Smooth muscle cell (in vitro differentiated cells): ENCODE data around the gene SORCS2. TPM values are rescaled to one million over a fixed set of nuclear protein-coding genes. Genes with fewer than 3 reads are reported as not detected.

ENCODE experiments used
- DNase-seq: peaks from one replicate; lab custom pipeline; 2025; ENCODE audit not compliant: unreplicated experiment; lab: John Stamatoyannopoulos, UW
- H2AFZ ChIP-seq: fragments of 200-600 bp; sonication (generic); 2 replicates; pipeline ENCODE4 v1.6.0; 2016; ENCODE audit warnings: antibody characterized with exemption, low read depth, mild to moderate bottlenecking
- H3F3A ChIP-seq: fragments of 200-600 bp; sonication (generic); 2 replicates; pipeline ENCODE4 v1.6.0; 2017; ENCODE audit warnings: antibody characterized with exemption, low read depth
- H3K27ac ChIP-seq: fragments of 200-600 bp; sonication (generic); 2 replicates; pipeline ENCODE4 v1.5.1; 2016; ENCODE audit warnings: low read depth, mild to moderate bottlenecking
- H3K27me3 ChIP-seq: fragments of 200-600 bp; sonication (generic); 2 replicates; pipeline ENCODE4 v1.6.1; 2016; ENCODE audit warnings: low read depth, mild to moderate bottlenecking
- H3K36me3 ChIP-seq: fragments of 200-600 bp; sonication (generic); 2 replicates; pipeline ENCODE4 v1.5.1; 2016; ENCODE audit warnings: low read depth
- H3K4me1 ChIP-seq: fragments of 200-600 bp; sonication (generic); 2 replicates; pipeline ENCODE4 v1.5.1; 2016; ENCODE audit warnings: low read depth
- H3K4me2 ChIP-seq: fragments of 200-600 bp; sonication (generic); 2 replicates; pipeline ENCODE4 v1.6.0; 2016; ENCODE audit warnings: mild to moderate bottlenecking
- H3K4me3 ChIP-seq: fragments of 200-600 bp; sonication (generic); 2 replicates; pipeline ENCODE4 v1.5.1; 2016; ENCODE audit warnings: mild to moderate bottlenecking
- H3K79me2 ChIP-seq: fragments of 200-600 bp; sonication (generic); 2 replicates; pipeline ENCODE4 v1.6.0; 2016; ENCODE audit warnings: low read depth, mild to moderate bottlenecking
- H3K9ac ChIP-seq: fragments of 200-600 bp; sonication (generic); 2 replicates; pipeline ENCODE4 v1.6.0; 2016; ENCODE audit warnings: low read depth
- H3K9me3 ChIP-seq: fragments of 200-600 bp; sonication (generic); replicated peaks from 2 replicates; pipeline ENCODE4 v1.5.1; 2016; ENCODE audit warnings: low read depth
- H4K20me1 ChIP-seq: fragments of 200-600 bp; sonication (generic); 2 replicates; pipeline ENCODE4 v1.6.0; 2016; ENCODE audit warnings: low read depth
- CTCF ChIP-seq: fragments of 200-600 bp; sonication (generic); IDR thresholded peaks from 2 replicates; pipeline ENCODE4 v1.5.1; 2017; ENCODE audit warnings: borderline replicate concordance, mild to moderate bottlenecking, antibody characterized with exemption; ENCODE audit not compliant: insufficient read depth, poor library complexity, severe bottlenecking
- WGBS: methylation state at CpG from one replicate; pipeline ENCODE4 v1.1.7; 2016; ENCODE audit warnings: low lambda C conversion rate; 5-methylcytosine and 5-hydroxymethylcytosine counted together
- polyA plus RNA-seq: library from polyadenylated mRNA; unstranded; fragments of >200 nt; fragmentation: Nextera tagmentation; extraction: Ambion mirVana; gene quantifications from 2 replicates; pipeline ENCODE4 v1.2.1, GENCODE V29; 2016
- total RNA-seq: library from RNA; depleted of rRNA; stranded (reverse); fragments of >200 nt; gene quantifications from 2 replicates; pipeline ENCODE4 v1.2.3, GENCODE V29; 2014

SORCS2 gene
- total and polyA plus RNA-seq, 2 experiments from 2014 or later = 5.2 to 9.3 TPM

DNA sequence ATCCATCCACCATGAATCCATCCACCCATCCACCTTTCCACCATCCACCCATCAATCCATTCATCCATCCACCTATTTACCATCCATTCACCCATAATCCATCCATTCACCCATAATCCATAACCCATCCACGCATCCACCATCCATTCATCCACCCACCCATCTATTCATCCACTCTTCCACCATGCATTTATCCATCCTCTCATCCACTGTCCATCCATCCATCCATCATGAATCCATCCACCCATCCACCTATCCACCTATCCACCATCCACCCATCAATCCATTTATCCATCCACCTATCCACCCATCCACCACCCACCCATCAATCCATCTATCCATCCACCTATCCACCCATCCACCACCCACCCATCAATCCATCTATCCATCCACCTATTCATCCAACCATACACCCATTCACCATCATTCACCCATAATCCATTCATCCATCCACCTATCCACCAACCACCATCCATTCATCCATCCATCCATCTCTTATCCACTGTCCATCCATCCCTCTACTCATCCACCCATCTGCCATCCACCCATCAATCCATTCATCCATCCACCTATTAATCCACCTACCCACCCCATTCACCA is 422.1 kb downstream of the SORCS2 start:
- DNase-seq = no peak
- no peak overlapping the region for H2AFZ ChIP-seq
- no peaks in the 10 kb centered on the region for H3K9me3 ChIP-seq
- no peaks in the 10 kb centered on the region for H3F3A ChIP-seq
- no peak overlapping the region for H3K4me3 ChIP-seq
- H3K4me2 ChIP-seq = no peak overlapping the region
- H3K36me3 ChIP-seq = no peaks in the 10 kb centered on the region
- H3K27ac ChIP-seq = no peak overlapping the region
- H3K27me3 ChIP-seq = no peaks in the 10 kb centered on the region
- no peaks in the 10 kb centered on the region for H3K79me2 ChIP-seq
- no peak for TF ChIP-seq CTCF
- H4K20me1 ChIP-seq = no peaks in the 10 kb centered on the region
- no peaks in the 10 kb centered on the region for H3K4me1 ChIP-seq
- no peak overlapping the region for H3K9ac ChIP-seq
- WGBS = 93% methylated on average over 1 of the region's 1 CpG

- no peaks in the 10 kb centered on the region for H3K27me3 ChIP-seq
- no peak for DNase-seq
- no peaks in the 10 kb centered on the region for H3K79me2 ChIP-seq
Observed at GRCh38 chr4:7616193-7616592, 423.9 kb downstream of the SORCS2 start.

GRCh38 chr4:7618361-7618760 is 426.0 kb downstream of the SORCS2 start:
- no peak overlapping the region for H3K9ac ChIP-seq
- no peak overlapping the region for H3K4me3 ChIP-seq
- no peak overlapping the region for H3K27ac ChIP-seq
- no peaks in the 10 kb centered on the region for H3F3A ChIP-seq
- H3K27me3 ChIP-seq = no peaks in the 10 kb centered on the region
- H3K36me3 ChIP-seq = no peaks in the 10 kb centered on the region
- no peak overlapping the region for H2AFZ ChIP-seq
- 87% methylated on average over 9 of the region's 9 CpGs for whole genome bisulfite sequencing
- no peaks in the 10 kb centered on the region for H4K20me1 ChIP-seq
- no peaks in the 10 kb centered on the region for H3K79me2 ChIP-seq
- DNase-seq = no peak
- no peak overlapping the region for H3K4me2 ChIP-seq
- TF ChIP-seq CTCF = no peak
- no peaks in the 10 kb centered on the region for H3K4me1 ChIP-seq
- H3K9me3 ChIP-seq = no peaks in the 10 kb centered on the region

More at GRCh38 chr4:7616193-7616592, 423.9 kb downstream of the SORCS2 start:
- H3K4me3 ChIP-seq = no peak overlapping the region
- no peak overlapping the region for H3K4me2 ChIP-seq
- H3K27ac ChIP-seq = no peak overlapping the region
- H3F3A ChIP-seq = no peaks in the 10 kb centered on the region
- H2AFZ ChIP-seq = no peak overlapping the region
- no peaks in the 10 kb centered on the region for H3K4me1 ChIP-seq
- no peaks in the 10 kb centered on the region for H3K36me3 ChIP-seq
- H3K9ac ChIP-seq = no peak overlapping the region
- no peaks in the 10 kb centered on the region for H4K20me1 ChIP-seq
- H3K9me3 ChIP-seq = no peaks in the 10 kb centered on the region
- 91% methylated on average over 3 of the region's 3 CpGs for WGBS
- no peak for TF ChIP-seq CTCF

DNA sequence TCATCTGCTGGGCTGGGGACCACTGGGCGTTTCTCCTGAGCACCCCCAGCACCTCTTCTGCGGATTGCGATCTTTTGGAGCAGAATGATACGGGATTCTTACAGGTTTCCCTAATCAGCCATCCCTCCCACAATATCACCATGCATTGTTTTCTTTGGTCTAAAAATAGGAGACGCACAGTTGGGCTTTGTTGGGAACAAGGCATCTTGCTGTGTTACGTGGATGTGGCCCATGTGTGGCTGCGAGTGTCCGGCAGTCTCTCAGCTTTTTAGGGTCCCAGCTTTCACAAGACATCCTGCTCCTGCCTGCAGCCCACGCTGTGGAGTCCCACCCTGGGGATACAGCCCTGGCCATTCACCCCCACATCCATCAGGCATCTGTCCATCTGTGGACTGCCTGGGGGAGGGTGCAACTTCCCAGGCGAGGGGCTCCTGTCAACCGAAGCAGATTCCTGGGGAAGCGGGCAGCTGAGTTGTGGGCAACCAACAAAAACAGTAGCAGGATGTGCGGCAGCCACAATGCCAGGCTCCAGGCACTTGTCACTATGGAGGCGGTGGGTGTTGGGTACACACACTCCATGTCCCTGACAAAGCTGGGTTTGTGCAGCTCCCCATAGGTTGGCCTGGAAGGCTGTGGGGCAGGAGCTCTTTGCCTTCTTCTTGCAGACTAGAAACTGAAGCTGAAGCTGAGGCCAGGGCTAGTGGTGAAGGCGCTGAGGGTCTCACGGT is 427.9 kb downstream of the SORCS2 start:
- Histone ChIP-seq H3K9ac (no peak overlapping the region), H3K4me2 (no peak overlapping the region), H3K36me3 (no peaks in the 10 kb centered on the region), H3K4me3 (no peak overlapping the region), H4K20me1 (no peaks in the 10 kb centered on the region), H3F3A (no peaks in the 10 kb centered on the region), H2AFZ (no peak overlapping the region), H3K27me3 (no peaks in the 10 kb centered on the region), H3K27ac (no peak overlapping the region), H3K79me2 (no peaks in the 10 kb centered on the region), H3K4me1 (no peaks in the 10 kb centered on the region), H3K9me3 (no peaks in the 10 kb centered on the region)
- DNase-seq = no peak
- TF ChIP-seq CTCF = no peak
- WGBS = 91% methylated on average over 16 of the region's 16 CpGs
